ENCODE measurements around the gene SETD6. TPM values are rescaled to one million over a fixed set of nuclear protein-coding genes. Genes with fewer than 3 reads are reported as not detected.

Gene SETD6
- total and polyA plus RNA-seq, 9 of the 15 experiments (the other 6 are each of a cell fraction or from before 2014, with no cell fraction given) = 9.2 to 40.9 (median 19.8) TPM

GRCh38 chr16:58532414-58532813 lies 17.1 kb downstream of the SETD6 start:
- no peak for FAIRE-seq
- no peaks in the 10 kb centered on the region for H3K9me1 ChIP-seq (ENCODE audit: control insufficient read depth, insufficient read depth, low read length)
- POLR2A ChIA-PET = interaction anchor here (1.0 to 1.2 kb wide), 2 partner anchors 13 to 15 kb away, joined by 3 read pairs; no protein-coding TSS in a partner anchor
- CTCF ChIA-PET (ENCODE audit: low intra/inter-chr PET ratio) = no interaction called here
- BruUV-seq (replicated peaks) = no TSS peak
- H2AFZ ChIP-seq (ENCODE audit: low read depth, low read length) = no peak overlapping the region
- no peaks in the 10 kb centered on the region for H3K4me1 ChIP-seq (replicated peaks in 1 of 2; ENCODE audit: control insufficient read depth in 2 of 2, insufficient read depth in 2 of 2, low read length in 2 of 2)
- ATAC-seq = no peak
- DNase-seq (ENCODE audit: extremely low read depth in 1 of 4, low spot score in 3 of 4) = no peak
- H3K9me3 ChIP-seq (replicated peaks; ENCODE audit: control insufficient read depth, insufficient read depth, low read depth, low read length) = no peaks in the 10 kb centered on the region
- intact Hi-C loops (cut with micrococcal nuclease) (no loop called here), in situ Hi-C loops (cut with MboI) (no loop called here)
- WGBS (ENCODE audit: insufficient coverage, low coverage, missing lambda C conversion rate) = 87% methylated on average over 3 of the region's 3 CpGs
- H3K27ac ChIP-seq (ENCODE audit: extremely low read depth, low read depth, low read length) = no peak overlapping the region
- H3K79me2 ChIP-seq (ENCODE audit: control insufficient read depth, insufficient read depth, low read length) = 0 out of 3 replicates have a peak, but pooled peaks cover 4% of the 10 kb centered on the region
- H3K9ac ChIP-seq (ENCODE audit: insufficient read depth in 1 of 2, low read depth in 2 of 2, low read length in 2 of 2) = no peak overlapping the region
- no peak overlapping the region for H3K4me3 ChIP-seq
- H3K27me3 ChIP-seq (ENCODE audit: control insufficient read depth in 2 of 2, insufficient read depth in 2 of 2, low read length in 2 of 2) = no peaks in the 10 kb centered on the region
- no peaks in the 10 kb centered on the region for H4K20me1 ChIP-seq (replicated peaks; ENCODE audit: control insufficient read depth, insufficient read depth, low read length)
- H3K36me3 ChIP-seq (ENCODE audit: control insufficient read depth, insufficient read depth, low read length) = peaks cover 94% of the 10 kb centered on the region
- H3K4me2 ChIP-seq (ENCODE audit: insufficient read depth, low read length) = no peak overlapping the region
- TF ChIP-seq U2AF2 (optimal IDR thresholded peaks at IDR 0.05; ENCODE audit: low read depth, low read length) (no peak), STAT5B (CRISPR knock-in tag; IDR thresholded peaks at IDR 0.05) (no peak), CBX3 (IDR thresholded peaks at IDR 0.05; ENCODE audit: borderline replicate concordance in 1 of 2, low read length in 2 of 2) (no peak), POLR2AphosphoS2 (IDR thresholded peaks at IDR 0.05; ENCODE audit: low read length) (no peak), PRDM10 (IDR thresholded peaks at IDR 0.05; ENCODE audit: partially characterized antibody) (no peak), RBFOX2 (IDR thresholded peaks at IDR 0.05; ENCODE audit: low read depth, low read length) (no peak), NELFE (IDR thresholded peaks at IDR 0.05; ENCODE audit: insufficient read depth, insufficient read length) (no peak), NR2C1 (IDR thresholded peaks at IDR 0.05) (no peak), NR2C1 (tag; IDR thresholded peaks at IDR 0.05) (no peak), MTA3 (IDR thresholded peaks at IDR 0.05; ENCODE audit: borderline replicate concordance) (no peak), BRF1 (IDR thresholded peaks at IDR 0.05; ENCODE audit: borderline replicate concordance, extremely low read depth, insufficient read length) (no peak), TARDBP (IDR thresholded peaks at IDR 0.05) (no peak), KDM5B (IDR thresholded peaks at IDR 0.05; ENCODE audit: insufficient replicate concordance, low read depth, low read length) (no peak), TAF1 (IDR thresholded peaks at IDR 0.05; ENCODE audit: control insufficient read depth, extremely low read depth, insufficient read depth, low read length, severe bottlenecking) (no peak)
